Neural progenitor cell (in vitro differentiated cells): ENCODE results near the gene RNF181. TPM values are rescaled to one million over a fixed set of nuclear protein-coding genes. Genes with fewer than 3 reads are reported as not detected.
A peak's percentile ranks its signal among the peaks of the same experiment; 100 is the strongest.
"Not testable (repeated sequence)": the region's sequence is repeated elsewhere in the genome, so short reads cannot be mapped to it uniquely, and the experiment has no call there.

Experiments used
- DNase-seq: peaks from one replicate; pipeline ENCODE4 v3.0.0-alpha.2; 2016; ENCODE audit warnings: low spot score
- H2AFZ ChIP-seq: fragments of 200-600 bp; sonication (generic); replicated peaks from 2 replicates; pipeline ENCODE4 v1.6.1; 2016; ENCODE audit warnings: antibody characterized with exemption
- H3F3A ChIP-seq: fragments of 200-600 bp; sonication (generic); 2 replicates; pipeline ENCODE4 v1.6.1; 2016; ENCODE audit warnings: antibody characterized with exemption, low read depth
- H3K27ac ChIP-seq: fragments of 200-600 bp; sonication (generic); 2 replicates; pipeline ENCODE4 v1.5.1; 2016; ENCODE audit warnings: mild to moderate bottlenecking
- H3K27me3 ChIP-seq: fragments of 200-600 bp; sonication (generic); 2 replicates; pipeline ENCODE4 v1.6.1; 2016; ENCODE audit warnings: mild to moderate bottlenecking, moderate library complexity
- H3K36me3 ChIP-seq: fragments of 200-600 bp; sonication (generic); 2 replicates; pipeline ENCODE4 v1.5.1; 2016
- H3K4me1 ChIP-seq: fragments of 200-600 bp; sonication (generic); 2 replicates; pipeline ENCODE4 v1.6.1; 2016; ENCODE audit warnings: mixed run types
- H3K4me2 ChIP-seq: fragments of 200-600 bp; sonication (generic); 2 replicates; pipeline ENCODE4 v1.6.1; 2016
- H3K4me3 ChIP-seq: fragments of 200-600 bp; sonication (generic); 2 replicates; pipeline ENCODE4 v1.5.1; 2016
- H3K79me2 ChIP-seq: fragments of 200-600 bp; sonication (generic); 2 replicates; pipeline ENCODE4 v1.6.1; 2016; ENCODE audit warnings: low read depth
- H3K9ac ChIP-seq: fragments of 200-600 bp; sonication (generic); 2 replicates; pipeline ENCODE4 v1.6.1; 2016
- H3K9me3 ChIP-seq: fragments of 200-600 bp; sonication (generic); 2 replicates; pipeline ENCODE4 v1.5.1; 2016; ENCODE audit warnings: low read depth
- H4K20me1 ChIP-seq: fragments of 200-600 bp; sonication (generic); 2 replicates; pipeline ENCODE4 v1.6.1; 2016; ENCODE audit warnings: low read depth
- H3K27ac Mint-ChIP-seq: 3 replicates; pipeline ENCODE4 v1.8.0; 2021; ENCODE audit warnings: mixed read lengths
- H3K27me3 Mint-ChIP-seq: 2 replicates; pipeline ENCODE4 v1.8.0; 2022; ENCODE audit warnings: low read depth, mild to moderate bottlenecking, inconsistent platforms, moderate library complexity, mixed read lengths; ENCODE audit not compliant: insufficient read depth
- H3K36me3 Mint-ChIP-seq: 3 replicates; pipeline ENCODE4 v1.8.0; 2021; ENCODE audit warnings: mixed read lengths
- H3K4me1 Mint-ChIP-seq: 3 replicates; pipeline ENCODE4 v1.8.0; 2021; ENCODE audit warnings: mixed read lengths
- H3K4me3 Mint-ChIP-seq: 3 replicates; pipeline ENCODE4 v1.8.0; 2021; ENCODE audit warnings: mild to moderate bottlenecking, moderate library complexity, mixed read lengths
- H3K9me3 Mint-ChIP-seq: 3 replicates; pipeline ENCODE4 v1.8.0; 2020; ENCODE audit warnings: mixed read lengths
- CTCF ChIP-seq: fragments of 200-600 bp; sonication (generic); IDR thresholded peaks from 2 replicates; pipeline ENCODE4 v1.5.1; 2017; ENCODE audit warnings: antibody characterized with exemption, mild to moderate bottlenecking
- EZH2 ChIP-seq: fragments of 200-600 bp; sonication (generic); IDR thresholded peaks from 2 replicates; pipeline ENCODE4 v1.6.1; 2017; ENCODE audit warnings: antibody characterized with exemption, mild to moderate bottlenecking, moderate library complexity
- EZH2phosphoT487 ChIP-seq: fragments of 200-600 bp; sonication (generic); IDR thresholded peaks from 2 replicates; pipeline ENCODE4 v1.6.1; 2017; ENCODE audit warnings: antibody characterized with exemption
- total RNA-seq: library from RNA; depleted of rRNA; stranded (reverse); fragments of >200 nt; gene quantifications from 2 replicates; pipeline ENCODE4 v1.2.3, GENCODE V29; 2015; ENCODE audit warnings: low replicate concordance

RNF181 gene
- total RNA-seq, 1 donor from 2014 or later, result 81.3 TPM

GRCh38 chr2:85558160-85558559 lies 37.4 kb upstream of the RNF181 start:
- peaks cover 6% of the 10 kb centered on the region for H3K27me3 Mint-ChIP-seq
- Histone ChIP-seq H3K27ac (no peak overlapping the region), H3K4me3 (no peak overlapping the region), H3K9ac (no peak overlapping the region), H3K4me1 (no peaks in the 10 kb centered on the region), H3K36me3 (no peaks in the 10 kb centered on the region), H3K27me3 (no peaks in the 10 kb centered on the region), H3K79me2 (peaks cover 36% of the 10 kb centered on the region), H3K4me2 (no peak overlapping the region), H4K20me1 (peaks cover 6% of the 10 kb centered on the region), H3K9me3 (no peaks in the 10 kb centered on the region), H2AFZ (no peak overlapping the region), H3F3A (no peaks in the 10 kb centered on the region)
- peaks cover 13% of the 10 kb centered on the region for H3K36me3 Mint-ChIP-seq
- TF ChIP-seq EZH2 (no peak), CTCF (no peak), EZH2phosphoT487 (no peak)
- DNase-seq, result no peak
- peaks cover 24% of the 10 kb centered on the region for H3K4me1 Mint-ChIP-seq
- no peaks in the 10 kb centered on the region for H3K9me3 Mint-ChIP-seq
- no peak overlapping the region for H3K4me3 Mint-ChIP-seq
- H3K27ac Mint-ChIP-seq, result no peak overlapping the region

GRCh38 chr2:85560403-85560726 lies 35.2 kb upstream of the RNF181 start:
- H3K36me3 ChIP-seq, H3K36me3 Mint-ChIP-seq, H3K27ac Mint-ChIP-seq, H3K27me3 ChIP-seq, H3F3A ChIP-seq, H4K20me1 ChIP-seq, H3K9me3 ChIP-seq, H3K27ac ChIP-seq, H3K4me1 ChIP-seq, H2AFZ ChIP-seq, H3K9me3 Mint-ChIP-seq, DNase-seq: not testable (repeated sequence)
- peaks cover 36% of the 10 kb centered on the region for H3K79me2 ChIP-seq
- H3K4me3 Mint-ChIP-seq, result peak overlapping the region; percentile 99
- H3K9ac ChIP-seq, result peak overlapping the region; percentile 35
- H3K4me1 Mint-ChIP-seq, result peaks cover 24% of the 10 kb centered on the region
- peaks cover 10% of the 10 kb centered on the region for H3K27me3 Mint-ChIP-seq
- peak overlapping the region; percentile 83 for H3K4me2 ChIP-seq
- peak overlapping the region; percentile 86 for H3K4me3 ChIP-seq

GRCh38 chr2:85560812-85561279 lies 34.7 kb upstream of the RNF181 start:
- no peaks in the 10 kb centered on the region for H3K4me1 ChIP-seq
- H2AFZ ChIP-seq, result peak overlapping the region; percentile 93
- H3K79me2 ChIP-seq, result peaks cover 36% of the 10 kb centered on the region
- no peaks in the 10 kb centered on the region for H3K9me3 ChIP-seq
- H3K27ac ChIP-seq, result no peak overlapping the region
- Mint-ChIP-seq H3K4me3 (peak overlapping the region; percentile 99), H3K4me1 (peaks cover 24% of the 10 kb centered on the region), H3K36me3 (peaks cover 5% of the 10 kb centered on the region), H3K27ac (peak overlapping the region; percentile 97), H3K27me3 (peaks cover 10% of the 10 kb centered on the region), H3K9me3 (no peaks in the 10 kb centered on the region)
- H3K4me2 ChIP-seq, result peak overlapping the region; percentile 83
- peak overlapping the region; percentile 86 for H3K4me3 ChIP-seq
- no peaks in the 10 kb centered on the region for H3F3A ChIP-seq
- H3K36me3 ChIP-seq, result no peaks in the 10 kb centered on the region
- no peak for DNase-seq
- peaks cover 14% of the 10 kb centered on the region for H3K27me3 ChIP-seq
- H4K20me1 ChIP-seq, result peaks cover 6% of the 10 kb centered on the region
- TF ChIP-seq CTCF (no peak), EZH2phosphoT487 (no peak), EZH2 (no peak)
- H3K9ac ChIP-seq, result peak overlapping the region; percentile 35

GRCh38 chr2:85561280-85562212 lies 34.0 kb upstream of the RNF181 start, which contains the start of gene GGCX:
TSS of gene GGCX (minus strand) at chr2:85561493. CDS start at chr2:85561428, 65 bp downstream.
- H3K4me1 Mint-ChIP-seq, result peaks cover 24% of the 10 kb centered on the region
- Histone ChIP-seq H3K36me3 (no peaks in the 10 kb centered on the region), H3K9ac (peak within 1 kb of the TSS; percentile 75), H3K27ac (peak within 1 kb of the TSS; percentile 73), H3K4me2 (peak within 1 kb of the TSS; percentile 83), H3F3A (no peaks in the 10 kb centered on the region), H2AFZ (peak within 1 kb of the TSS; percentile 93), H3K4me3 (peak within 1 kb of the TSS; percentile 86), H3K9me3 (no peaks in the 10 kb centered on the region), H3K4me1 (no peaks in the 10 kb centered on the region), H4K20me1 (peaks cover 6% of the 10 kb centered on the region), H3K79me2 (peaks cover 36% of the 10 kb centered on the region), H3K27me3 (peaks cover 21% of the 10 kb centered on the region)
- H3K9me3 Mint-ChIP-seq, result no peaks in the 10 kb centered on the region
- DNase-seq, result peak; percentile 99
- H3K27ac Mint-ChIP-seq, result peak within 1 kb of the TSS; percentile 99
- peaks cover 12% of the 10 kb centered on the region for H3K27me3 Mint-ChIP-seq
- peaks cover 3% of the 10 kb centered on the region for H3K36me3 Mint-ChIP-seq
- H3K4me3 Mint-ChIP-seq, result peak within 1 kb of the TSS; percentile 99
- TF ChIP-seq CTCF (no peak), EZH2 (no peak), EZH2phosphoT487 (no peak)
